HEK293T (cell line): Measurements from ENCODE around the gene SERPINE1.

ENCODE experiments used
- FOXM1 ChIP-seq: fragments of 450-650 bp; IDR thresholded peaks from 2 replicates; pipeline ENCODE4 v1.6.1; 2017; ENCODE audit warnings: mild to moderate bottlenecking, borderline replicate concordance
- NFRKB ChIP-seq: fragments of 450-650 bp; IDR thresholded peaks from 2 replicates; pipeline ENCODE4 v1.6.1; 2016; ENCODE audit warnings: mild to moderate bottlenecking, moderate library complexity

DNA sequence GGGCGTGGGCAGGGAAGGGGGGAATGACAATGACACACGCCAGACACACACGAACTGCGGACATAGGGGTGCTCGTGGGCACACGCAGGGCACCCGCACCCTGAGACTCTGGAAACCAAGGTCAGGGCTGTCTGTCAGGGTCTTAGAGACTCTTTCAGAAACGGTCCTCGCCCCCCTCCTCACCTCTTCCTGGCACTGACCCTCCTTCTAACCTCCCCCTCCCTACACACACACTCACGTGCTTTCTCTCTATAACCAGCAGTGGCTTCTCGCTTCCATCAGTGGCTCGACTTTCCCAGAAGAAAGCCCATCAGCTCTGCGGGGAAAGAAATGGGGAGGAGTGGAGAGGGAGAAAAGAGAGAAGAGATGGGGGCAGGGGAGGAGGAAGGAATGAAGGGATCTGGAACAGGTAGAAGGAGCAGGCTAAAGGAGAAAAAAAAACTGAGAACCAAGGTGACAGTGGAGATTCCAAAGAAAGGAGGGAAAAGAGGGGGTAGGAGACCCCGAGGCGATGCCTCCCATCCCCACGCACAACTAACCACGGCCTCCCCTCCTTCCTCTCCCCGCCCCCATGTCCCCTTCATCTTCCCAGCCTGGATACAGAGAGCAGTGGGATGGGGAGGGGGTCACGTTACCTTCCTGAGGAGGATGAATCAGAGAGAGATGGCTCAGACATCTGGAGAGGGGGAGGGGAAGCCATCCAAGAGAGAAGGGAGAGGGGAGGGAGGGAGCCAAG lies 40.2 kb downstream of the SERPINE1 start:
- TF ChIP-seq FOXM1 (no peak), NFRKB (no peak)
